GM18870 (cell line): ENCODE measurements around the gene STEAP1B.

Source experiments
- ATAC-seq: cut with Tn5 transposase; IDR thresholded peaks from one replicate; pipeline ENCODE4 v1.9.1; 2021; ENCODE audit warnings: moderate library complexity; ENCODE audit not compliant: unreplicated experiment

The STEAP1B gene

GRCh38 chr7:22377703-22378102, 122.3 kb downstream of the STEAP1B start:
- ATAC-seq: no peak

- ATAC-seq: no peak
These were observed 124.5 kb downstream of the STEAP1B start for GRCh38 chr7:22375359-22376048.

GRCh38 chr7:22373911-22374310, 126.1 kb downstream of the STEAP1B start:
- no peak for ATAC-seq

- ATAC-seq: no peak
These were observed 126.6 kb downstream of the STEAP1B start for GRCh38 chr7:22373388-22373787.

GRCh38 chr7:22372863-22373262, 127.1 kb downstream of the STEAP1B start:
- no peak for ATAC-seq

GRCh38 chr7:22371878-22372277, 128.1 kb downstream of the STEAP1B start:
- no peak for ATAC-seq
